WTC11 (cell line): ENCODE data around the gene PLCG2. TPM values are rescaled to one million over a fixed set of nuclear protein-coding genes. Genes with fewer than 3 reads are reported as not detected.

Experiments
- ATAC-seq: fragments of 200-7000 bp; cut with Tn5 transposase; 2 replicates; pipeline ENCODE4 v1.10.0; 2021; ENCODE audit warnings: mild to moderate bottlenecking, moderate library complexity
- CTCF ChIA-PET: fragments of 300-600 bp; sonication (Branson Sonifier 250); formaldehyde crosslinking; loops from one replicate; lab custom pipeline; 2021; ENCODE audit warnings: antibody characterized with exemption; lab: Charles Lee
- POLR2A ChIA-PET: fragments of 350-600 bp; sonication (Branson Sonifier 250); formaldehyde crosslinking; loops from one replicate; lab custom pipeline; 2021; ENCODE audit warnings: antibody characterized with exemption; lab: Charles Lee
- DNase-seq: peaks from one replicate; pipeline ENCODE4 v3.0.0; 2021; ENCODE audit warnings: low spot score
- H3K27ac Mint-ChIP-seq: 2 replicates; pipeline ENCODE4 v1.8.0; 2021; ENCODE audit warnings: mixed read lengths
- H3K27me3 Mint-ChIP-seq: 2 replicates; pipeline ENCODE4 v1.8.0; 2021; ENCODE audit warnings: low read depth, mild to moderate bottlenecking, moderate library complexity, mixed read lengths
- H3K36me3 Mint-ChIP-seq: 2 replicates; pipeline ENCODE4 v1.8.0; 2021; ENCODE audit warnings: mixed read lengths
- H3K4me1 Mint-ChIP-seq: 2 replicates; pipeline ENCODE4 v1.8.0; 2022; ENCODE audit warnings: mixed read lengths
- H3K4me3 Mint-ChIP-seq: 2 replicates; pipeline ENCODE4 v1.8.0; 2021; ENCODE audit warnings: mild to moderate bottlenecking, moderate library complexity, mixed read lengths
- H3K9me3 Mint-ChIP-seq: 2 replicates; pipeline ENCODE4 v1.8.0; 2021; ENCODE audit warnings: mixed read lengths
- ATF1 ChIP-seq: sonication (generic); formaldehyde crosslinking; IDR thresholded peaks from 2 replicates; pipeline ENCODE4 v1.8.1; 2023; ENCODE audit warnings: mild to moderate bottlenecking, moderate library complexity, missing genetic modification reagents
- ELF4 ChIP-seq: sonication (generic); formaldehyde crosslinking; IDR thresholded peaks from 2 replicates; pipeline ENCODE4 v1.8.1; 2022; ENCODE audit warnings: low read depth, mild to moderate bottlenecking, moderate library complexity, missing genetic modification reagents
- FOXJ3 ChIP-seq: sonication (generic); formaldehyde crosslinking; IDR thresholded peaks from 2 replicates; pipeline ENCODE4 v1.9.0; 2021; ENCODE audit warnings: missing genetic modification reagents, mild to moderate bottlenecking, borderline replicate concordance
- HMGA2 ChIP-seq: fragments of 250-450 bp; sonication (Bioruptor Pico); IDR thresholded peaks from 2 replicates; pipeline ENCODE4 v1.4.0; 2021; ENCODE audit warnings: mild to moderate bottlenecking, moderate library complexity
- IRF2 ChIP-seq: sonication (generic); formaldehyde crosslinking; IDR thresholded peaks from 2 replicates; pipeline ENCODE4 v1.8.0; 2022; ENCODE audit warnings: low read depth, missing genetic modification reagents, borderline replicate concordance
- NR1H2 ChIP-seq: sonication (generic); formaldehyde crosslinking; IDR thresholded peaks from 2 replicates; pipeline ENCODE4 v1.9.0; 2021; ENCODE audit warnings: mild to moderate bottlenecking, moderate library complexity, missing genetic modification reagents
- SMAD4 ChIP-seq: sonication (generic); formaldehyde crosslinking; IDR thresholded peaks from 2 replicates; pipeline ENCODE4 v1.8.0; 2022; ENCODE audit warnings: mild to moderate bottlenecking, missing genetic modification reagents
- SOX15 ChIP-seq: fragments of 250-450 bp; sonication (Bioruptor Pico); IDR thresholded peaks from 2 replicates; pipeline ENCODE4 v1.9.0; 2021; ENCODE audit warnings: mild to moderate bottlenecking
- TCF7 ChIP-seq: sonication (generic); formaldehyde crosslinking; IDR thresholded peaks from 2 replicates; pipeline ENCODE4 v1.8.0; 2022; ENCODE audit warnings: mild to moderate bottlenecking, low read depth, missing genetic modification reagents, moderate library complexity
- ZNF263 ChIP-seq: sonication (generic); formaldehyde crosslinking; IDR thresholded peaks from 2 replicates; pipeline ENCODE4 v1.8.1; 2022; ENCODE audit warnings: low read depth, mild to moderate bottlenecking, moderate library complexity, missing genetic modification reagents
- ZNF317 ChIP-seq: sonication (generic); formaldehyde crosslinking; IDR thresholded peaks from 2 replicates; pipeline ENCODE4 v1.8.1; 2023; ENCODE audit warnings: low read depth, mild to moderate bottlenecking, moderate library complexity, missing genetic modification reagents, borderline replicate concordance
- ZNF423 ChIP-seq: fragments of 250-450 bp; sonication (Bioruptor Pico); IDR thresholded peaks from 2 replicates; pipeline ENCODE4 v2.1.2; 2022; ENCODE audit warnings: mild to moderate bottlenecking, moderate library complexity
- total RNA-seq: library from RNA; stranded (reverse); gene quantifications from 3 replicates; pipeline ENCODE4 v1.2.3, GENCODE V29; 2021
- TF ChIP-seq, protein P1 (sequence below): fragments of 200-600 bp; IDR thresholded peaks from 2 replicates; pipeline ENCODE4 v1.8.0; 2022; ENCODE audit warnings: antibody characterized with exemption
- TF ChIP-seq, protein P2 (sequence below): fragments of 250-450 bp; sonication (Bioruptor Pico); IDR thresholded peaks from 2 replicates; pipeline ENCODE4 v2.1.2; 2022; ENCODE audit warnings: mild to moderate bottlenecking, moderate library complexity
- TF ChIP-seq, protein P3 (sequence below): sonication (generic); formaldehyde crosslinking; IDR thresholded peaks from 2 replicates; pipeline ENCODE4 v1.8.1; 2023; ENCODE audit warnings: mild to moderate bottlenecking, moderate library complexity, missing genetic modification reagents
- TF ChIP-seq, protein P4 (sequence below): sonication (generic); formaldehyde crosslinking; IDR thresholded peaks from 2 replicates; pipeline ENCODE4 v1.8.0; 2022; ENCODE audit warnings: missing genetic modification reagents

PLCG2 gene
- total RNA-seq, 1 experiment from 2014 or later, result 7.0 TPM

DNA sequence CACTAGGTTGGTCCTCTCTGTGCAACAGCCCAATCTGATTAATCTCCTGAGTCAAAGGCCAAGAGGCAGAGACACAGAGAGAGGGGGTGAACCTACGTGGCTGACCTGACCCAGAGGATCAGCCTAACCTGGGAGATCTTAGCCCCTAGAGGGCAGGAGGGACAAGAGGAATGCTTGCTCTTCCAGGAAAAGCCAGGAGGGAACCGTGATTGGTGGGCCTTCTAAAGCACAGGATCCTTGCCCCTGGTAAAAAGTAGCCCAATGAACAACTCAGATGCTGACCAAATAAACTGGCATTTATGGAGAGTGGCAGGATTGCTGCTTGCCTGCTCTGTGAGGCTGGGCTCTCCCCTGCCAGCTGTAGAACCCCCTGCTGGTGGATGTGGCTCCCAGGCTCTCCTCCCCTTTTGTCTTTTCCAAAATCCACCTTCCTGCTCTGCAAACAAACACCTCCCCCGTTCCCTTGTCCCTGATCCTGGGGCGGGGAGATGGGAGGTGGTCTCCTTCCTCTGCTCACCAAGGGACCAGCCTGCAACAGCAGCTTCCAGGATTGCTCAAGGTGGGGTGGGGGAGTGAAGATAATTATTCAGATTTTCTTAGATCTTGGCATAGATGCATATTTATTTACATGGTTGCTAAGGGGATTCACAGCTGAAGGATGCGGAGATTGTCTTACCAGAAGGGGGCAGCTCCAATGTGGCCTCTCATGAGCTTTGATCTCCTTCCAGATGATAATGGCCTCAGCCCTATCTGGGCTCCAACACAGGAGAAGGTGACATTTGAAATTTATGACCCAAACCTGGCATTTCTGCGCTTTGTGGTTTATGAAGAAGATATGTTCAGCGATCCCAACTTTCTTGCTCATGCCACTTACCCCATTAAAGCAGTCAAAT, 160.3 kb downstream of the PLCG2 start:
- Mint-ChIP-seq H3K27me3 (peaks cover 16% of the 10 kb centered on the region), H3K36me3 (no peaks in the 10 kb centered on the region), H3K27ac (peak overlapping the region; percentile 42; the same call in 1 of the 2 replicates), H3K9me3 (no peaks in the 10 kb centered on the region), H3K4me3 (no peak overlapping the region), H3K4me1 (peaks cover 66% of the 10 kb centered on the region)
- ChIA-PET CTCF (interaction anchor here (0.5 to 7.0 kb wide), 18 partner anchors 10 to 405 kb away, joined by 3 to 123 read pairs (median 6); partner anchors contain the start of gene MPHOSPH6), POLR2A (interaction anchor here (0.6 kb wide), 1 partner anchor 290 kb away, joined by 3 read pairs; no protein-coding TSS in a partner anchor)
- ATAC-seq (peak; percentile 67), DNase-seq (peak; percentile 42)
- TF ChIP-seq IRF2 (CRISPR knock-in tag) (no peak), ZNF423 (CRISPR knock-in tag) (0 out of 2 replicates have a peak, but pooled peaks have one; percentile 58), ZNF263 (CRISPR knock-in tag) (no peak), NR1H2 (CRISPR knock-in tag) (no peak)

DNA sequence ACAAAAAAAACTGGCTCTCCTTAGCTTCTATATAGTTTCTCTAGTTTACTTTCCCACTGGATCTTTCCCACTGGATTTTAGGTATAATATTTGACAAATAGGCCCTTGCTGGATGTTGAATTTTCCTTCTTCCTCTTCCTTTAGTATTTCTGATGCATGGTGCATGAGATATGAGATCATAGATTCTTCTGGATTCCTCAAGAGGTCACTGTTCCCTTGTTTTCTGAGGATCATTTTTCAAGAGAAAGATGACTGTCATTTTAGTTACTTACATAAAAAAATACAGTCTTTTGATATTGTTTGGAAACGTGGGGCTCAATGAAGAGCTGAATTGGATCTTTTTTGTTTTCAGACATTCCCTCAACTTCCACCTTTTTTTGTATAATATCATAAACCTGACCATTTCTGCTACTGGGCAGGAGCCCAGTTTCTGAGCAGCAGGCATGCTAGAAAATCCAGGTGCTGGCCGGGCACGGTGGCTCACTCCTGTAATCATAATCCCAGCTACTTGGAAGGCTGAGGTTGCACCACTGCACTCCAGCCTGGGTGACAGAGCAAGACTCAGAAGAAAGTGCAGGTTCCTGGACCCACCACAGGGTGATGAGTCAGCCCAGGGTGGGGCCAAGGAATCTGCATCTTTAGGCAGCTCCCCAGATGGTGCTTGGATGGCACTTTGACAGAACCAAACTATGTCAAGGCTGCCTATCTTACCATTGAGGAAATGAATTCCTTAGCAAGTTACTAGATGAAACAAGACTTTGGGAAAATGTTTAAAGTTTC, 161.9 kb downstream of the PLCG2 start:
- CTCF ChIA-PET, result interaction anchor here (0.5 to 7.0 kb wide), 13 partner anchors 8 to 515 kb away, joined by 3 to 123 read pairs (median 4); no protein-coding TSS in a partner anchor
- peaks cover 79% of the 10 kb centered on the region for H3K4me1 Mint-ChIP-seq
- H3K27me3 Mint-ChIP-seq, result peaks cover 20% of the 10 kb centered on the region
- DNase-seq, result no peak
- no peak overlapping the region for H3K27ac Mint-ChIP-seq
- TF ChIP-seq, protein P1, sequence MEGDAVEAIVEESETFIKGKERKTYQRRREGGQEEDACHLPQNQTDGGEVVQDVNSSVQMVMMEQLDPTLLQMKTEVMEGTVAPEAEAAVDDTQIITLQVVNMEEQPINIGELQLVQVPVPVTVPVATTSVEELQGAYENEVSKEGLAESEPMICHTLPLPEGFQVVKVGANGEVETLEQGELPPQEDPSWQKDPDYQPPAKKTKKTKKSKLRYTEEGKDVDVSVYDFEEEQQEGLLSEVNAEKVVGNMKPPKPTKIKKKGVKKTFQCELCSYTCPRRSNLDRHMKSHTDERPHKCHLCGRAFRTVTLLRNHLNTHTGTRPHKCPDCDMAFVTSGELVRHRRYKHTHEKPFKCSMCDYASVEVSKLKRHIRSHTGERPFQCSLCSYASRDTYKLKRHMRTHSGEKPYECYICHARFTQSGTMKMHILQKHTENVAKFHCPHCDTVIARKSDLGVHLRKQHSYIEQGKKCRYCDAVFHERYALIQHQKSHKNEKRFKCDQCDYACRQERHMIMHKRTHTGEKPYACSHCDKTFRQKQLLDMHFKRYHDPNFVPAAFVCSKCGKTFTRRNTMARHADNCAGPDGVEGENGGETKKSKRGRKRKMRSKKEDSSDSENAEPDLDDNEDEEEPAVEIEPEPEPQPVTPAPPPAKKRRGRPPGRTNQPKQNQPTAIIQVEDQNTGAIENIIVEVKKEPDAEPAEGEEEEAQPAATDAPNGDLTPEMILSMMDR, result peak; percentile 10; the same call in 1 of the 2 replicates
- no peak for TF ChIP-seq HMGA2 (CRISPR knock-in tag)
- POLR2A ChIA-PET, result no interaction called here
- H3K4me3 Mint-ChIP-seq, result no peak overlapping the region
- ATAC-seq, result peak; percentile 9; the same call in 1 of the 2 replicates
- no peaks in the 10 kb centered on the region for H3K36me3 Mint-ChIP-seq
- H3K9me3 Mint-ChIP-seq, result no peaks in the 10 kb centered on the region

DNA sequence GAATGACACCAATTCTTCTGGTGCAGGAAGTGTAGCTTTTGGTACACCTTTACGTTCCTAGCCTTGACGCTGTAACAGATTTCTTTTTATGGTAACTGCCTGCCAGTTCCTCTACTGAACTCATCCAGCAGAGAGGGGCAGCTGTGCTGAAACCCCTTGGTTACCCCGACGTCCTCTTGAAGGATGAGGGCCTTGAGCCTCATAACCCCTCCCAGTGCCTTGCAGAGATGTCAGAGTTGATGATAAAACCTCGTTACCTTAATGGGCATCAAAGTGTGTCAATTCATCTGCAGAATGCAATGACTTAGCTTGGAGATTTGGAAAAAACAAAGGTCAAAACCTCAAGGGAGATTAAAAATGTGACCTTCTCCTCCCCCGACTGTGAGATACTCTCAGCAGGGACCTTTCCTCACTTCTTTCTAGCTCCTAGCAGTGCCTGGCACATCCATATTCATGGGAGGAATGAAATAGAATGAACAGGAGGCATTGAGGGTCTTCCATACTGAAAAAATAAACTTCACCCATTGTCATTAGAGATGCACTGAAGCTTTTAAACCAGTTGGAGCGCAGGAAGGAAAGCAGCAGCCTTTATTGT, 163.0 kb downstream of the PLCG2 start:
- no peak overlapping the region for H3K4me3 Mint-ChIP-seq
- no peaks in the 10 kb centered on the region for H3K9me3 Mint-ChIP-seq
- peaks cover 20% of the 10 kb centered on the region for H3K27me3 Mint-ChIP-seq
- ChIA-PET POLR2A (interaction anchor here (0.7 kb wide), 1 partner anchor 55 kb away, joined by 3 read pairs; no protein-coding TSS in a partner anchor), CTCF (interaction anchor here (1.0 to 7.0 kb wide), 11 partner anchors 11 to 519 kb away, joined by 3 to 123 read pairs (median 4); no protein-coding TSS in a partner anchor)
- no peaks in the 10 kb centered on the region for H3K36me3 Mint-ChIP-seq
- no peak for ATAC-seq
- no peak overlapping the region for H3K27ac Mint-ChIP-seq
- no peak for DNase-seq
- peaks cover 79% of the 10 kb centered on the region for H3K4me1 Mint-ChIP-seq
- TF ChIP-seq, protein P2, sequence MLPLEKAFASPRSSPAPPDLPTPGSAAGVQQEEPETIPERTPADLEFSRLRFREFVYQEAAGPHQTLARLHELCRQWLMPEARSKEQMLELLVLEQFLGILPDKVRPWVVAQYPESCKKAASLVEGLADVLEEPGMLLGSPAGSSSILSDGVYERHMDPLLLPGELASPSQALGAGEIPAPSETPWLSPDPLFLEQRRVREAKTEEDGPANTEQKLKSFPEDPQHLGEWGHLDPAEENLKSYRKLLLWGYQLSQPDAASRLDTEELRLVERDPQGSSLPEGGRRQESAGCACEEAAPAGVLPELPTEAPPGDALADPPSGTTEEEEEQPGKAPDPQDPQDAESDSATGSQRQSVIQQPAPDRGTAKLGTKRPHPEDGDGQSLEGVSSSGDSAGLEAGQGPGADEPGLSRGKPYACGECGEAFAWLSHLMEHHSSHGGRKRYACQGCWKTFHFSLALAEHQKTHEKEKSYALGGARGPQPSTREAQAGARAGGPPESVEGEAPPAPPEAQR (CRISPR knock-in tag), result no peak
- TF ChIP-seq ELF4 (no peak), ZNF317 (CRISPR knock-in tag) (no peak), NR1H2 (CRISPR knock-in tag) (no peak), SOX15 (CRISPR knock-in tag) (no peak), TCF7 (CRISPR knock-in tag) (no peak), ATF1 (CRISPR knock-in tag) (no peak), FOXJ3 (CRISPR knock-in tag) (no peak), SMAD4 (CRISPR knock-in tag) (no peak)
- TF ChIP-seq, protein P3, sequence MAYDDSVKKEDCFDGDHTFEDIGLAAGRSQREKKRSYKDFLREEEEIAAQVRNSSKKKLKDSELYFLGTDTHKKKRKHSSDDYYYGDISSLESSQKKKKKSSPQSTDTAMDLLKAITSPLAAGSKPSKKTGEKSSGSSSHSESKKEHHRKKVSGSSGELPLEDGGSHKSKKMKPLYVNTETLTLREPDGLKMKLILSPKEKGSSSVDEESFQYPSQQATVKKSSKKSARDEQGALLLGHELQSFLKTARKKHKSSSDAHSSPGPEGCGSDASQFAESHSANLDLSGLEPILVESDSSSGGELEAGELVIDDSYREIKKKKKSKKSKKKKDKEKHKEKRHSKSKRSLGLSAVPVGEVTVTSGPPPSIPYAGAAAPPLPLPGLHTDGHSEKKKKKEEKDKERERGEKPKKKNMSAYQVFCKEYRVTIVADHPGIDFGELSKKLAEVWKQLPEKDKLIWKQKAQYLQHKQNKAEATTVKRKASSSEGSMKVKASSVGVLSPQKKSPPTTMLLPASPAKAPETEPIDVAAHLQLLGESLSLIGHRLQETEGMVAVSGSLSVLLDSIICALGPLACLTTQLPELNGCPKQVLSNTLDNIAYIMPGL, result no peak
- TF ChIP-seq, protein P4, sequence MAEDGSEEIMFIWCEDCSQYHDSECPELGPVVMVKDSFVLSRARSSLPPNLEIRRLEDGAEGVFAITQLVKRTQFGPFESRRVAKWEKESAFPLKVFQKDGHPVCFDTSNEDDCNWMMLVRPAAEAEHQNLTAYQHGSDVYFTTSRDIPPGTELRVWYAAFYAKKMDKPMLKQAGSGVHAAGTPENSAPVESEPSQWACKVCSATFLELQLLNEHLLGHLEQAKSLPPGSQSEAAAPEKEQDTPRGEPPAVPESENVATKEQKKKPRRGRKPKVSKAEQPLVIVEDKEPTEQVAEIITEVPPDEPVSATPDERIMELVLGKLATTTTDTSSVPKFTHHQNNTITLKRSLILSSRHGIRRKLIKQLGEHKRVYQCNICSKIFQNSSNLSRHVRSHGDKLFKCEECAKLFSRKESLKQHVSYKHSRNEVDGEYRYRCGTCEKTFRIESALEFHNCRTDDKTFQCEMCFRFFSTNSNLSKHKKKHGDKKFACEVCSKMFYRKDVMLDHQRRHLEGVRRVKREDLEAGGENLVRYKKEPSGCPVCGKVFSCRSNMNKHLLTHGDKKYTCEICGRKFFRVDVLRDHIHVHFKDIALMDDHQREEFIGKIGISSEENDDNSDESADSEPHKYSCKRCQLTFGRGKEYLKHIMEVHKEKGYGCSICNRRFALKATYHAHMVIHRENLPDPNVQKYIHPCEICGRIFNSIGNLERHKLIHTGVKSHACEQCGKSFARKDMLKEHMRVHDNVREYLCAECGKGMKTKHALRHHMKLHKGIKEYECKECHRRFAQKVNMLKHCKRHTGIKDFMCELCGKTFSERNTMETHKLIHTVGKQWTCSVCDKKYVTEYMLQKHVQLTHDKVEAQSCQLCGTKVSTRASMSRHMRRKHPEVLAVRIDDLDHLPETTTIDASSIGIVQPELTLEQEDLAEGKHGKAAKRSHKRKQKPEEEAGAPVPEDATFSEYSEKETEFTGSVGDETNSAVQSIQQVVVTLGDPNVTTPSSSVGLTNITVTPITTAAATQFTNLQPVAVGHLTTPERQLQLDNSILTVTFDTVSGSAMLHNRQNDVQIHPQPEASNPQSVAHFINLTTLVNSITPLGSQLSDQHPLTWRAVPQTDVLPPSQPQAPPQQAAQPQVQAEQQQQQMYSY, result no peak
